Skeletal muscle satellite cell (primary cell): ENCODE measurements around the gene GTPBP3.
"Not testable (repeated sequence)": the region's sequence is repeated elsewhere in the genome, so short reads cannot be mapped to it uniquely, and the experiment has no call there.

Experiments
- H3K27me3 ChIP-seq: 2 replicates; pipeline ENCODE4 v1.7.0; 2013; ENCODE audit warnings: low read length; ENCODE audit not compliant: control insufficient read depth, insufficient read depth
- H3K36me3 ChIP-seq: 2 replicates; pipeline ENCODE4 v1.7.0; 2013; ENCODE audit warnings: mild to moderate bottlenecking, control low read depth, low read length; ENCODE audit not compliant: insufficient read depth
- H3K4me1 ChIP-seq: 2 replicates; pipeline ENCODE4 v1.7.0; 2013; ENCODE audit warnings: low read length; ENCODE audit not compliant: control insufficient read depth, insufficient read depth
- H3K4me2 ChIP-seq: 2 replicates; pipeline ENCODE4 v1.7.0; 2013; ENCODE audit warnings: mild to moderate bottlenecking, low read length
- H3K4me3 ChIP-seq: 2 replicates; pipeline ENCODE4 v1.7.0; 2013; ENCODE audit warnings: low read length
- H3K9ac ChIP-seq: 2 replicates; pipeline ENCODE4 v1.7.0; 2013; ENCODE audit warnings: mild to moderate bottlenecking, low read depth, low read length, moderate library complexity
- H3K9me3 ChIP-seq: replicated peaks from 2 replicates; pipeline ENCODE4 v1.7.0; 2013; ENCODE audit warnings: mild to moderate bottlenecking, control low read depth, low read length

GTPBP3 gene

GRCh38 chr19:17358395-17358794 lies 21.0 kb downstream of the GTPBP3 start:
- Histone ChIP-seq H3K4me2 (peak overlapping the region; percentile 22), H3K36me3 (no peaks in the 10 kb centered on the region), H3K27me3 (peaks cover 12% of the 10 kb centered on the region), H3K4me1 (peaks cover 7% of the 10 kb centered on the region), H3K9me3 (no peaks in the 10 kb centered on the region), H3K9ac (no peak overlapping the region), H3K4me3 (no peak overlapping the region)

GRCh38 chr19:17359905-17360800 lies 22.8 kb downstream of the GTPBP3 start:
- Histone ChIP-seq H3K4me3 (no peak overlapping the region), H3K27me3 (peaks cover 8% of the 10 kb centered on the region), H3K36me3 (no peaks in the 10 kb centered on the region), H3K4me2 (no peak overlapping the region), H3K9ac (no peak overlapping the region), H3K4me1 (peaks cover 7% of the 10 kb centered on the region), H3K9me3 (no peaks in the 10 kb centered on the region)

- not testable (repeated sequence) for H3K27me3 ChIP-seq, H3K9ac ChIP-seq, H3K36me3 ChIP-seq, H3K4me3 ChIP-seq, H3K4me2 ChIP-seq, H3K9me3 ChIP-seq, H3K4me1 ChIP-seq
Measured at GRCh38 chr19:17363852-17364605, 26.7 kb downstream of the GTPBP3 start.

GRCh38 chr19:17365361-17365760 lies 28.0 kb downstream of the GTPBP3 start:
- H3K4me2 ChIP-seq = no peak overlapping the region
- H3K9ac ChIP-seq = no peak overlapping the region
- no peak overlapping the region for H3K4me3 ChIP-seq
- peaks cover 3% of the 10 kb centered on the region for H3K4me1 ChIP-seq
- no peaks in the 10 kb centered on the region for H3K36me3 ChIP-seq
- H3K9me3 ChIP-seq = no peaks in the 10 kb centered on the region
- peaks cover 8% of the 10 kb centered on the region for H3K27me3 ChIP-seq

- H3K9ac ChIP-seq = no peak overlapping the region
- no peaks in the 10 kb centered on the region for H3K9me3 ChIP-seq
- H3K4me2 ChIP-seq = no peak overlapping the region
- H3K27me3 ChIP-seq = peaks cover 6% of the 10 kb centered on the region
- no peaks in the 10 kb centered on the region for H3K36me3 ChIP-seq
- peaks cover 4% of the 10 kb centered on the region for H3K4me1 ChIP-seq
- no peak overlapping the region for H3K4me3 ChIP-seq
Measured at GRCh38 chr19:17370026-17370587, 32.8 kb downstream of the GTPBP3 start.

DNA sequence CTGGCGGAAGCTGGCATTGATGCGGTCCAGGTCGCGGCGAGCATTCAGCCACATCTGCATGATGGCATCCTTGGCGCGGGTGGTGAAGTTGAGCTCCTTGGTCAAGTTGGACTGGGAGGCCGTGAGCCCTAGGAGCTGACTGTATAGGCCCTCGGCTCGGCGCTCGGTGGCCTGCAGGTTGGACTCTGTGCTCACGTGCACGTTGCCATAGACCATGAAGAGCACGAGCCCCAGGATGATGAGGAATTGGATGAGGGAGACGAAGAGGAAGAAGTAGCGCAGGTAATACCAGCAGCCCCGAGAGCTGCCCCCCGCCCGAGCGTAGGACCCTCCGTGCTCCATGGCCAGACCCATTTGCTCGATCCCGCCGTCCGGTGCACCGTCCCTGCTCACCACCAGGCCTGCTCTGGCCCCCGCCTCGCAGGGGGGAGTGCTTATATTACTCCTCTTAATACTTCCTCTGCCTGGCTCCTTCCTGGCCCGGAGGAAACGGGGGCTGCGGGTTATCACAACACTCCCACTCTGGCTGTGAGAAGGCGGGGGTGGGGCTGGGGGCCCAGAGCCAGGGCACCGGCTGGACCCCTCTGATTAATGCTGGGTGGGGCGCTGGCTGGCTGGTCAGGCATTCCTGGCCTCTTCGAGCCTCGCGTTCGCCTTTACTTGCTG lies 39.7 kb downstream of the GTPBP3 start, which contains the start of gene PLVAP:
TSS of gene PLVAP (minus strand) at position 408 of the 666 bp plus-strand sequence. CDS start at position 354, 54 bp downstream.
- Histone ChIP-seq H3K9ac (no peak within 1 kb of the TSS), H3K4me1 (no peaks in the 10 kb centered on the region), H3K27me3 (peaks cover 14% of the 10 kb centered on the region), H3K36me3 (no peaks in the 10 kb centered on the region), H3K4me2 (no peak within 1 kb of the TSS), H3K9me3 (no peaks in the 10 kb centered on the region), H3K4me3 (no peak within 1 kb of the TSS)

DNA sequence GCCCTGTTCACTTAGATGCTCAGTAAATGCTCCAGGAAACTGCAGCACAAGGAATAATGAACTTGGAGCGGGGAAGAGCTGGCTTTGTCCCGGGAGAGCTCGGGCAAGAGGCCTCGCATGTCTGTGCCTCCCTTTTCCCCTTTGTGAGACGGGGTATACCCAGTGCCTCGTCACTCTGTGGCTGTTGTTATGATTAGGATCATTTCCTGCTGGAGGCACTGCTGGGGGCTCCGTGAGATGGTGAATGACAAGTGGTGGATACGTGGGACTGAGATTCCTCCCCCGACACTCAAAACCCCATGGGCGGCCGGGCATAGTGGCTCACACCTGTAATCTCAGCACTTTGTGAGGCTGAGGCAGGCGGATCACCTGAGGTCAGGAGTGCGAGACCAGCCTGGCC lies 40.9 kb downstream of the GTPBP3 start:
- Histone ChIP-seq H3K36me3 (no peaks in the 10 kb centered on the region), H3K9ac (no peak overlapping the region), H3K4me1 (peaks cover 8% of the 10 kb centered on the region), H3K27me3 (peaks cover 14% of the 10 kb centered on the region), H3K4me2 (no peak overlapping the region), H3K9me3 (no peaks in the 10 kb centered on the region), H3K4me3 (no peak overlapping the region)

DNA sequence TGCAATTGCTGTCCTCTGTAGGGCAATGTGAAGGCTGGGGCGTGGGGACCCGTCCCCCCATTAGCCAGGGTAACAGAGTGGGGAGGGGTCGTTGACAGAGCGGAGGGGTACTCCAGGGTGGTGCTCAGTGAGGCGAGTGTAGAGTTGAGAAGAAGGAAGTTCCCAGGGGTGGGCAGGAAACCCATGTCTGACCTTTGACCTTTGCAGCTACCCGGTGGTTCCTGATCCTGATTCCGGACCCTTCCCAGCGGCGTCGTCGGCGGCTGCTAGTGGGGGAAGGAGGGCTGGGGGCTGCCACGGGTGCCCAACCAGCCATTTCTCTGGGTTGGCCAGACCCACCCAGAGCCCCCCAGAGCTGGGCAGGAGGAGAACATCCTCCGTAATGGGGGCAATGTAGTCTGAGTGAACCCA lies 41.9 kb downstream of the GTPBP3 start:
- H3K9me3 ChIP-seq = no peaks in the 10 kb centered on the region
- peaks cover 8% of the 10 kb centered on the region for H3K27me3 ChIP-seq
- peaks cover 8% of the 10 kb centered on the region for H3K4me1 ChIP-seq
- H3K4me3 ChIP-seq = no peak overlapping the region
- H3K9ac ChIP-seq = no peak overlapping the region
- H3K36me3 ChIP-seq = no peaks in the 10 kb centered on the region
- H3K4me2 ChIP-seq = no peak overlapping the region

DNA sequence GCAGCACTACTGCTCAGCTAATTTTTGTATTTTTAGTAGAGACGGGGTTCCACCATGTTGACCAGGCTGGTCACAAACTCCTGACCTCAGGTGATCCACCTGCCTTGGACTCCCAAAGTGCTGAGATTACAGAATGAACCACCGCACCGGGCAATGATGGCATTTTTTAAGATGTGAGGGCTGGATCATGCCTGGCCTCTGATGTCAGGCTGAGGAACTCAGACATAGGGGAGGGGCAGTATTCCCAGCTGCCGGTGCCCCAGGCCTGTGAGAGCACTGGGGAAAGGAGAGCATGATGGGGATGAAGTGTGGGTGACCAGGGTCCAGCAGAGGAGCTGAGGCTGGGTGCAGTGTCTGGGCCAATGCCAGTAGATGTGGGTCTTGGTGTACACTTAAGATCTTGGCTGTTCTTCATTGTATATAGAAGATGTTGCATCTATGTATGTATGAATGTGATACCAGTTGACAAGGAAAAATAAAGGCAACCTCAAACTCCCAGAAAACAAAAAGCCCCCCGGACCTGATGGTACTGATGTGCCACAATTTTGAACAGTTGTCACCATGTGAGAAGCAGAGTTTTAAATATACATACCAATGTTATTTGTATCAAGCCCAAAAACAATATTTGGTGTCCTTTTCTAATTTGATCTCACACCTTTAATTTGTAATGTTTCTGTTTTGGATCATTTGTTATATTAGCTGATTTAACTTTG lies 43.2 kb downstream of the GTPBP3 start:
- H3K4me1 ChIP-seq = peaks cover 8% of the 10 kb centered on the region
- peaks cover 8% of the 10 kb centered on the region for H3K27me3 ChIP-seq
- H3K36me3 ChIP-seq = no peaks in the 10 kb centered on the region
- H3K4me2 ChIP-seq = no peak overlapping the region
- no peaks in the 10 kb centered on the region for H3K9me3 ChIP-seq
- H3K4me3 ChIP-seq = no peak overlapping the region
- no peak overlapping the region for H3K9ac ChIP-seq

- no peak overlapping the region for H3K4me2 ChIP-seq
- H3K9ac ChIP-seq = no peak overlapping the region
- H3K4me3 ChIP-seq = no peak overlapping the region
- peaks cover 4% of the 10 kb centered on the region for H3K9me3 ChIP-seq
- peaks cover 14% of the 10 kb centered on the region for H3K27me3 ChIP-seq
- H3K4me1 ChIP-seq = peaks cover 13% of the 10 kb centered on the region
- no peaks in the 10 kb centered on the region for H3K36me3 ChIP-seq
Measured at GRCh38 chr19:17385878-17386611, 48.7 kb downstream of the GTPBP3 start.
